Stimulated activated CD4-positive, alpha-beta T cell treated with anti-CD3 and anti-CD28 coated beads, Interleukin-4, amount 100 ng/mL, for 4 hours (primary cell): Measurements from ENCODE around the gene SARS1.
"Not testable (repeated sequence)": the region's sequence is repeated elsewhere in the genome, so short reads cannot be mapped to it uniquely, and the experiment has no call there.

Experiments
- DNase-seq, 2 experiments: peaks; one replicate each; pipeline ENCODE4 v3.0.0-alpha.2; 2020

The SARS1 gene

GRCh38 chr1:109279615-109280278 lies 66.0 kb downstream of the SARS1 start:
- no peak for DNase-seq

- no peak for DNase-seq
Observed at GRCh38 chr1:109280862-109281261, 67.1 kb downstream of the SARS1 start.

GRCh38 chr1:109281680-109282496 lies 68.2 kb downstream of the SARS1 start:
- DNase-seq = no peak

DNA sequence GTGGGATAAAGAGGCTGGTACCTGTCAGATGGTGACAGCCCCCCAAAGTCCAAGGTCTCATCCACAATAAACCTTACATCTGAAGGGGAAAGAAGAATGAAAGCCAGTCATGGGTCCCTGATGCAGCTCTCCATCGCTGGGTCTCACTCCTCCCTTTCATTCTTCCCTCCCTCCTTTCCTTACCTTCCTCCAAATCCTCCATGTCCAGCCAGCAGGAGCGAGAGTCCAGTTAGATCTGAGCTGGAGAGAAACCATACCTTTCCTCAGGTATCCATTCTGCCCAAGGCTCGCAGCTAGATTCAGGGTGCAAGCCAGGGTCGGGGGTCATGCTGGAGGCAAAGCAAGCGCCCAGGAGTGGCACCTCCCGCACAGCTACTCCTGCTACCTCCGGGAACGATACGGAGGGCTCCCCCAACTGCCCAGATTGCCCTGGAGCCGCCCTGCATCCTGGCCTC lies 68.8 kb downstream of the SARS1 start:
- no peak for DNase-seq

DNA sequence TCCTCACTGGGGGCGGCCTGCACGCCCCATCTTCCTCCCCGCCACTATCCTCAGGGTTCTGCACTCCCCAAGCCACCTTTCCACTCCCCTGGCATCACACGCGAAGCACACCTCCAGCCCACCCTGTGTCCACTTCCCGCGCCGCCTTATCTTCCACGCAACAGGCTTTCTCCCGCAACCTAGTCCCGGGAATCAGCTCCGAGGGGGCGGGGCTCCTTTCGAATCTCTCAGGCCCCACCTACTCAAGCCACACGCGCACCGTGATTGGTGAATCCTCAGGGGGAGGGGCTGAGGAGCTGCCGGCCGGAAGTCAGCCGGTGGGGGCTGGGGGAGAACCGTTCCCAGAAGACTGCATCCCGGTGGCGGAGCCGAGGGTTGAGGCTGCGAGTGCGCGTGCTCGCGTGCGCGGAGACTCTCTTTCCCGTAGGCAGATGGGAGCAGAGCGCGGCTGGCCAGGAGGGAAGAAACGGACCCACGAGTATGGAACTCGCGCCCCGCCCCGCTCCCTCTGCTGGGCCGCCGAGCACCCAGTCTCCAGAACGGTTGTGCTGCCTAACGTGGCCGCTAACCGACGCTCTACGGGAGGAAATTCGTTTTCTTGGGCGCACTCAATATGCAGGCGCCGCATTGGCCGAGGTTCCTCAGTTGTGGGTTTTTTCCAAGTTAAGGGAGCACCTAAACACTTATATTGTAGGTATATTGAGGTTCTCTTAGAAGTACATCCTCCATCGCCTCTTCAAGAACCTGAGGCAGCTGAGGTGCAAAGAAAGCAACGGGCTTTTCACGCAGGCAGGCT lies 69.4 kb downstream of the SARS1 start, which contains the start of gene PSRC1:
Gene PSRC1, minus strand, starts transcription at position 194 of the 796 bp plus-strand sequence.
- peak; percentile 83 to 86 for DNase-seq

- no peak for DNase-seq
Observed at GRCh38 chr1:109283748-109284600, 70.3 kb downstream of the SARS1 start.

GRCh38 chr1:109286762-109287161 lies 73.0 kb downstream of the SARS1 start:
- DNase-seq = not testable (repeated sequence)
